GM12891 (cell line): ENCODE results near the gene OPCML.
A peak's percentile ranks its signal among the peaks of the same experiment; 100 is the strongest.

Experiments used
- DNase-seq: peaks from one replicate; pipeline ENCODE4 v3.0.0; 2011; ENCODE audit warnings: low spot score; ENCODE audit not compliant: insufficient read length
- FAIRE-seq: peaks from 2 replicates; lab custom pipeline; 2011; peaks lifted over from hg19 to GRCh38; lab: Jason Lieb, UNC
- PAX5 ChIP-seq: IDR thresholded peaks from 2 replicates; pipeline ENCODE4 v1.6.1; 2011; ENCODE audit warnings: low read length, moderate library complexity, mild to moderate bottlenecking; ENCODE audit not compliant: insufficient read depth, severe bottlenecking
- POLR2A ChIP-seq: IDR thresholded peaks from 2 replicates; pipeline ENCODE4 v1.6.1; 2011; ENCODE audit warnings: low read depth, low read length, control low read depth
- POLR2AphosphoS5 ChIP-seq: IDR thresholded peaks from 2 replicates; pipeline ENCODE4 v1.6.1; 2011; ENCODE audit warnings: low read depth, low read length, control low read depth
- POU2F2 ChIP-seq: IDR thresholded peaks from 2 replicates; pipeline ENCODE4 v1.6.1; 2011; ENCODE audit warnings: low read depth, mild to moderate bottlenecking, control low read depth, low read length, moderate library complexity
- SPI1 ChIP-seq: IDR thresholded peaks from 2 replicates; pipeline ENCODE4 v1.6.1; 2011; ENCODE audit warnings: low read depth, low read length, control low read depth
- TAF1 ChIP-seq: IDR thresholded peaks from 2 replicates; pipeline ENCODE4 v1.6.1; 2011; ENCODE audit warnings: low read depth, low read length, control low read depth

Gene OPCML

GRCh38 chr11:133163463-133164419, 368.6 kb downstream of the OPCML start:
- TF ChIP-seq POLR2A (no peak), TAF1 (no peak), POU2F2 (no peak), SPI1 (no peak), PAX5 (no peak), POLR2AphosphoS5 (no peak)
- DNase-seq, result peak; percentile 37
- peak; percentile 60 for FAIRE-seq

DNA sequence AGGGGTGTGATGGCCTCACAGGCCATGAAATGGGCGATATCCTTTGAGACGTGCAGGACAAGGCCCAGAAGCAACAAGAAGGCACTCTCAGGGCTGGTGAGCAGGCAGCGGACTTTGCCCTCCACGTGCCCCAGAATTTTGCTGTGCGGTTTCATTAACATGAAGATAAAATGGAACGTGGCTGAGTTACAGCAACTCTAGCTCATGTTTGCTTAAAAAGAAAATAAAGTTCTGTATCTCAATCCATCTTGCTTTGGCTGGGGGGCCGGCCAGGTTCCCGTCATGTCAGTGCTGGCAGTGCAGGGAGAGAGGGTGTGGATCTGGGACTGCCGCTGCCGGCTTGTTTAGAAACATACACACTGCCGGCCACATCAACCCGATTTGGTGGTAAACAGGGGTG, 370.1 kb downstream of the OPCML start:
- TF ChIP-seq TAF1 (no peak), POLR2A (no peak), POU2F2 (no peak), PAX5 (no peak), SPI1 (no peak), POLR2AphosphoS5 (no peak)
- DNase-seq, result no peak
- FAIRE-seq, result no peak

- FAIRE-seq (no peak), DNase-seq (no peak)
- no peak for TF ChIP-seq POLR2AphosphoS5
- TF ChIP-seq POU2F2, result no peak
- no peak for TF ChIP-seq TAF1
- no peak for TF ChIP-seq SPI1
These were observed 371.5 kb downstream of the OPCML start for GRCh38 chr11:133160754-133161153.

- no peak for TF ChIP-seq POLR2A
- no peak for TF ChIP-seq POU2F2
- FAIRE-seq, result no peak
- DNase-seq, result no peak
These were observed 375.1 kb downstream of the OPCML start for GRCh38 chr11:133156986-133157745.

DNA sequence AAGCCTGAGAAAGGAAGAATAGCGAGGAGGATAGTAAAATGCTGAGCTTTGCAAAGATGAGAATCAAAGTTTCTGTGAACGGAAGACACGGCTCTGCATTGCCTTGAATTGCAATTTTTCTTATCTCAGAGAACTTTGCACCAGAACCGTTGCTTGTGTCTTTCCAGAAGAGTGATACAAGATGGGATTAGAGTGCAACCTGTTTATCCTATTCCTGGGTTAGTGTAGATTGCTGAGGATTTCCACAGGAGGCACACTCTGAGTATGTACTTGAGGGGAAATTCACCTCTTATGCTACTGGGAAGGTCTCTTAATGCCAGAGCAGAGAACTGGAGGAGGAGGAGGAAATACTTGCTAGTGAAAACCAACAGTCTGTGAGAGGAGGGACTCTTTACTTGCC, 377.5 kb downstream of the OPCML start:
- no peak for FAIRE-seq
- TF ChIP-seq TAF1 (no peak), POLR2AphosphoS5 (no peak), POU2F2 (no peak), PAX5 (no peak), SPI1 (no peak), POLR2A (no peak)
- no peak for DNase-seq

DNA sequence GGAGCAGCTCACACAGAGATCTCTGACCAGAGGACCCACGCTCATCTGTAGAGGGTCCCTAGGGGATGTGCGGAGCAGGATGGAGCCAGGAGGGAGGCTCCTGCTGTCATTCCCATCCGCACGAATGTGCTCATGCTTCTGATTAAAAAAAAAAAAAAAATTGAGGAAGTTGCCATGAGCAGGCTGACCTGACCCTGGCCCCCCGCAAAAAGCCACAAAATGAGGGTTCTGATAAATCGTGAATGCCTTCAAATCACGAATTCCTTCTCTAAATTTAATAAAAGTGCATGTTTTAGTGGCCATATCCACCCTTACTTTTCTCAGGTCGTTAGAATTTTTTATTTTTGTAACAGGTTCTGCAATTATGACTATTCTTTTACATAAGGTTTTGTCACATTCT, 378.2 kb downstream of the OPCML start:
- FAIRE-seq (no peak), DNase-seq (no peak)
- TF ChIP-seq POLR2AphosphoS5, result no peak
- TF ChIP-seq TAF1, result no peak
- no peak for TF ChIP-seq SPI1
- no peak for TF ChIP-seq PAX5
- TF ChIP-seq POLR2A, result no peak
- no peak for TF ChIP-seq POU2F2

- no peak for TF ChIP-seq POLR2A
- no peak for TF ChIP-seq POU2F2
- TF ChIP-seq SPI1, result no peak
- TF ChIP-seq TAF1, result no peak
- TF ChIP-seq PAX5, result no peak
- TF ChIP-seq POLR2AphosphoS5, result no peak
These were observed 379.3 kb downstream of the OPCML start for GRCh38 chr11:133153031-133153430.

DNA sequence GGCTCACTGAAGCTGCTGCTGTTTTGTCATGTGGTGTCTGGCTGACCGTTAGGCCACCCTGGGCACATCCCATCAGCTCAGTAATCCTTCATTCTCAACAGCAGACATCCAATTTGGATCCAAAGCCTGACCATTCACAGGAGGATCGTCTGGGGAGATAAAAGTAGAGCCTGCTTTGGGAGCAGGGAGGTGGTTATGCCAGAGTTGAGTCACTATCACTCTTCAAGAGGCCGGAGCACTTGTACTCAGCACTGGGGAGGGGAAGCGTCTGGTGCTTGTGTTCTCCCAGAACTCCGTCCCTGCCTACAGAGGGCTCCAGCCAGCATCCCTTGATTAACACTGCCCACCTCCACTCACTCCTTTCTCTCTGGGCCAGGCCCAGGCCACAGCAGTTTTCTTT, 382.6 kb downstream of the OPCML start:
- no peak for TF ChIP-seq POLR2AphosphoS5
- DNase-seq, result no peak
- FAIRE-seq, result no peak

More at GRCh38 chr11:133153031-133153430, 379.3 kb downstream of the OPCML start:
- DNase-seq (no peak), FAIRE-seq (no peak)

DNA sequence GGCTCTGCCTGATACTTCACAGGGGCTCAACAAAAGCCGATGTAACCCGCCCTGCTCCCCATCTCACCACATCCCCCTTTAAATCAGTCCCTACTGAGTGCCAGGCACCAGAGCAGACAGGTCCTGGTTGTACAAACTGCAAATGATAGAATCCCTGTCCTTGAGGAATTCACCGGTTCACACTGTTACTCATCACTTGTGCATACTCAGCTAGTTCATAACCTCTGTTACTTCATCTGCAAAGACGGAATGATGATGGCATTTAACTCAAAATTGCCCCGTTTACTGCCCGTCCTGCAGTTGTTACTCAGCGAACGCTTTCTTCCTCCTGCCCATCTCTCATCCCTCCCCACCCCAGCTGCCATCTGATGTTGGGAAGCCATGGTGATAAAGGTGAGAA, 384.7 kb downstream of the OPCML start:
- TF ChIP-seq POLR2AphosphoS5 (no peak), POU2F2 (no peak)
- FAIRE-seq, result no peak

GRCh38 chr11:133146697-133147306, 385.5 kb downstream of the OPCML start:
- DNase-seq, result no peak
- FAIRE-seq, result no peak
- no peak for TF ChIP-seq TAF1

More for the DNA sequence above, 384.7 kb downstream of the OPCML start:
- DNase-seq, result no peak
